ENCODE results near the gene DISC1.

DNA sequence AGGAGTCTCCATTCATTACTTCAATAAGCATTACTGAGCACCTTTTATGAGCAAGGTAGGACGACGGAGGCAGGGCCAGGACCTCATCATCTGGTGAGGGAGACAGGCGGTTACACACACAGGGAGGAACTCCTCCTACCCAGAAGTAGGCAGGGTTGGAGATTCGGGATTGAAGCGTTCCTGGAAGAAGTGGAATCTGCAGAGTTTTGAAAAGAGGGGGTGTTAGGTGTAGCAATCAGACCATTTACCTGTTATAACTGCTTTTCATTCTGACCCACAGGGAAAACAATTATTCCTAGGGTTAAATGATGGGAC lies 392.4 kb downstream of the DISC1 start:
- no peak for TF ChIP-seq NFRKB (IDR thresholded peaks at IDR 0.05)
- no peak for TF ChIP-seq FOXK2 (IDR thresholded peaks at IDR 0.05)
- TF ChIP-seq ARNT (IDR thresholded peaks at IDR 0.05), result no peak
- no peak for TF ChIP-seq L3MBTL2 (conservative IDR thresholded peaks at IDR 0.05)
- TF ChIP-seq SP1 (IDR thresholded peaks at IDR 0.05), result no peak
- TF ChIP-seq BHLHE40 (IDR thresholded peaks at IDR 0.05; ENCODE audit: borderline replicate concordance), result no peak
- no peak for TF ChIP-seq TARDBP (IDR thresholded peaks at IDR 0.05)
- no peak for TF ChIP-seq ELF4 (IDR thresholded peaks at IDR 0.05)
- TF ChIP-seq SUZ12 (IDR thresholded peaks at IDR 0.05), result no peak
- no peak for TF ChIP-seq FOXA1 (IDR thresholded peaks at IDR 0.05)
- TF ChIP-seq, protein P1, sequence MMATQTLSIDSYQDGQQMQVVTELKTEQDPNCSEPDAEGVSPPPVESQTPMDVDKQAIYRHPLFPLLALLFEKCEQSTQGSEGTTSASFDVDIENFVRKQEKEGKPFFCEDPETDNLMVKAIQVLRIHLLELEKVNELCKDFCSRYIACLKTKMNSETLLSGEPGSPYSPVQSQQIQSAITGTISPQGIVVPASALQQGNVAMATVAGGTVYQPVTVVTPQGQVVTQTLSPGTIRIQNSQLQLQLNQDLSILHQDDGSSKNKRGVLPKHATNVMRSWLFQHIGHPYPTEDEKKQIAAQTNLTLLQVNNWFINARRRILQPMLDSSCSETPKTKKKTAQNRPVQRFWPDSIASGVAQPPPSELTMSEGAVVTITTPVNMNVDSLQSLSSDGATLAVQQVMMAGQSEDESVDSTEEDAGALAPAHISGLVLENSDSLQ (IDR thresholded peaks at IDR 0.05), result no peak
- TF ChIP-seq FOXM1 (IDR thresholded peaks at IDR 0.05; ENCODE audit: borderline replicate concordance), result no peak
